Body of pancreas (tissue), 4 donors: ENCODE results near the gene TBP.

ENCODE experiments used
- POLR2A ChIP-seq, 3 donors: fragments of 450-650 bp; IDR thresholded peaks; one replicate each; pipeline ENCODE4 v1.6.1; 2016; ENCODE audit warnings: antibody characterized with exemption in 3 of 3, mild to moderate bottlenecking in 2 of 3
- TF ChIP-seq, protein P1 (sequence below), 7 experiments: fragments of 450-650 bp in 4 of 7; fragments of 200-600 bp in 3 of 7; sonication (generic) in 3 of 7; IDR thresholded peaks; one replicate each; pipeline ENCODE4 v1.5.1; 2016 to 2019; ENCODE audit warnings: antibody characterized with exemption in 7 of 7

GRCh38 chr6:170510631-170511030 lies 43.5 kb upstream of the TBP start:
- TF ChIP-seq, protein P1, sequence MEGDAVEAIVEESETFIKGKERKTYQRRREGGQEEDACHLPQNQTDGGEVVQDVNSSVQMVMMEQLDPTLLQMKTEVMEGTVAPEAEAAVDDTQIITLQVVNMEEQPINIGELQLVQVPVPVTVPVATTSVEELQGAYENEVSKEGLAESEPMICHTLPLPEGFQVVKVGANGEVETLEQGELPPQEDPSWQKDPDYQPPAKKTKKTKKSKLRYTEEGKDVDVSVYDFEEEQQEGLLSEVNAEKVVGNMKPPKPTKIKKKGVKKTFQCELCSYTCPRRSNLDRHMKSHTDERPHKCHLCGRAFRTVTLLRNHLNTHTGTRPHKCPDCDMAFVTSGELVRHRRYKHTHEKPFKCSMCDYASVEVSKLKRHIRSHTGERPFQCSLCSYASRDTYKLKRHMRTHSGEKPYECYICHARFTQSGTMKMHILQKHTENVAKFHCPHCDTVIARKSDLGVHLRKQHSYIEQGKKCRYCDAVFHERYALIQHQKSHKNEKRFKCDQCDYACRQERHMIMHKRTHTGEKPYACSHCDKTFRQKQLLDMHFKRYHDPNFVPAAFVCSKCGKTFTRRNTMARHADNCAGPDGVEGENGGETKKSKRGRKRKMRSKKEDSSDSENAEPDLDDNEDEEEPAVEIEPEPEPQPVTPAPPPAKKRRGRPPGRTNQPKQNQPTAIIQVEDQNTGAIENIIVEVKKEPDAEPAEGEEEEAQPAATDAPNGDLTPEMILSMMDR (IDR thresholded peaks at IDR 0.05) = no peak
- no peak for TF ChIP-seq POLR2A (IDR thresholded peaks at IDR 0.05)
